Measurements from ENCODE around the gene CCN6. TPM values are rescaled to one million over a fixed set of nuclear protein-coding genes. Genes with fewer than 3 reads are reported as not detected.

CCN6 gene
- total RNA-seq, 1 experiment from 2014 or later, result not detected

DNA sequence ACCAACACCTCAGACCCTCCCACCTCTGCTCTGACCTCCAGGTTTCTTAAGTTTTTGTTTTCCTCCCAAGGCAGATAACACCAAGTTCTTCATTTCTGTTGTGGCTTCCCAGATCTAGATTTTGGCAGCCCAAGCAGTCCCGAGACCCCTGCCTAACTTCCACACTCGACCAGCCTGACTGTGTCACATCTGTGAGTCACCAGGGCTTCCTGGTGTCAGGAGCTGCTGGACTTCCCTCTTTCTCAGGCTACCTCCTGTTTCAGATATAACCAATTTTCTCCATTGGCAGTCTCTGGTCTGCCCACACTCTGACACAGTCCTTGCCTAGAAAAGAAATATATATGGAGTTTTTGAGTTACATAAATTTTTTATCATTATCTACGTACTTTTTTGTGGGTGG, 46.1 kb upstream of the CCN6 start:
- no TSS peak for BruUV-seq (replicated peaks)
- Mint-ChIP-seq H3K9me3 (ENCODE audit: unreplicated experiment) (no peaks in the 10 kb centered on the region), H3K4me1 (ENCODE audit: insufficient read depth, unreplicated experiment) (no peaks in the 10 kb centered on the region)

DNA sequence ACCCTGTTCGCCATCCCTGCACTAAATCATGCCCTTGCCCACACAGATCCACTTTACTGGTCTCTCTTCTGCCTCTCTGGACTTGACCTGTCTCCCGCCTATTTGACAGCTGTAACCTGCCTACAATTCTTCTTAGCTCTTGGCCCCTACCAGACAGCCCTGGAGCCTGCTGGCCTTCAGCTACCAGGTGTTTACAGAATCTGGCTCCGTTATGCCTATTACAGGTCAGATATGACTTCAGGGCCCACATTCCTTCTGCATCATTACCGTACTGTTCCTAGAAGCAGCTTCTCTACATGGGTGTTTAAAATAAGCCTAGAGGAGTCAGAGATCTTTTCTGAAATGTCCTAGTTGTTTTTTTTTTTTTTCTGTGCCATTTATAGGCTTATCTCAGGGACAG, 45.4 kb upstream of the CCN6 start:
- TF ChIP-seq, protein P1, sequence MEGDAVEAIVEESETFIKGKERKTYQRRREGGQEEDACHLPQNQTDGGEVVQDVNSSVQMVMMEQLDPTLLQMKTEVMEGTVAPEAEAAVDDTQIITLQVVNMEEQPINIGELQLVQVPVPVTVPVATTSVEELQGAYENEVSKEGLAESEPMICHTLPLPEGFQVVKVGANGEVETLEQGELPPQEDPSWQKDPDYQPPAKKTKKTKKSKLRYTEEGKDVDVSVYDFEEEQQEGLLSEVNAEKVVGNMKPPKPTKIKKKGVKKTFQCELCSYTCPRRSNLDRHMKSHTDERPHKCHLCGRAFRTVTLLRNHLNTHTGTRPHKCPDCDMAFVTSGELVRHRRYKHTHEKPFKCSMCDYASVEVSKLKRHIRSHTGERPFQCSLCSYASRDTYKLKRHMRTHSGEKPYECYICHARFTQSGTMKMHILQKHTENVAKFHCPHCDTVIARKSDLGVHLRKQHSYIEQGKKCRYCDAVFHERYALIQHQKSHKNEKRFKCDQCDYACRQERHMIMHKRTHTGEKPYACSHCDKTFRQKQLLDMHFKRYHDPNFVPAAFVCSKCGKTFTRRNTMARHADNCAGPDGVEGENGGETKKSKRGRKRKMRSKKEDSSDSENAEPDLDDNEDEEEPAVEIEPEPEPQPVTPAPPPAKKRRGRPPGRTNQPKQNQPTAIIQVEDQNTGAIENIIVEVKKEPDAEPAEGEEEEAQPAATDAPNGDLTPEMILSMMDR (IDR thresholded peaks at IDR 0.05; ENCODE audit: unreplicated experiment), result no peak
- POLR2A ChIA-PET, result interaction anchor here (0.6 to 0.9 kb wide), 3 partner anchors 242 to 301 kb away, joined by 3 read pairs; no protein-coding TSS in a partner anchor
- Mint-ChIP-seq H3K4me3 (ENCODE audit: unreplicated experiment) (no peak overlapping the region), H3K4me1 (ENCODE audit: insufficient read depth, unreplicated experiment) (no peaks in the 10 kb centered on the region), H3K9me3 (ENCODE audit: unreplicated experiment) (no peaks in the 10 kb centered on the region), H3K27me3 (ENCODE audit: insufficient read depth, unreplicated experiment) (no peaks in the 10 kb centered on the region), H3K27ac (ENCODE audit: low read depth, unreplicated experiment) (no peak overlapping the region), H3K36me3 (ENCODE audit: insufficient read depth, unreplicated experiment) (no peaks in the 10 kb centered on the region)
- no TSS peak for BruUV-seq (replicated peaks)
- intact Hi-C loops (cut with micrococcal nuclease), result no loop called here
- no peak for DNase-seq (ENCODE audit: unreplicated experiment)
- CTCF ChIA-PET, result interaction anchor here (0.6 to 3.9 kb wide), 7 partner anchors 11 to 302 kb away, joined by 3 to 18 read pairs (median 5); no protein-coding TSS in a partner anchor

More for the DNA sequence above, 46.1 kb upstream of the CCN6 start:
- Mint-ChIP-seq H3K4me3 (ENCODE audit: unreplicated experiment) (no peak overlapping the region), H3K36me3 (ENCODE audit: insufficient read depth, unreplicated experiment) (no peaks in the 10 kb centered on the region), H3K27me3 (ENCODE audit: insufficient read depth, unreplicated experiment) (no peaks in the 10 kb centered on the region), H3K27ac (ENCODE audit: low read depth, unreplicated experiment) (no peak overlapping the region)
- ChIA-PET CTCF (interaction anchor here (0.5 to 3.9 kb wide), 8 partner anchors 11 to 1928 kb away, joined by 3 to 18 read pairs (median 4); no protein-coding TSS in a partner anchor), POLR2A (interaction anchor here (0.6 kb wide), 1 partner anchor 34 kb away, joined by 3 read pairs; no protein-coding TSS in a partner anchor)
- DNase-seq (ENCODE audit: unreplicated experiment), result no peak
- intact Hi-C loops (cut with micrococcal nuclease), result no loop called here
- TF ChIP-seq, protein P1 (IDR thresholded peaks at IDR 0.05; ENCODE audit: unreplicated experiment), result no peak

DNA sequence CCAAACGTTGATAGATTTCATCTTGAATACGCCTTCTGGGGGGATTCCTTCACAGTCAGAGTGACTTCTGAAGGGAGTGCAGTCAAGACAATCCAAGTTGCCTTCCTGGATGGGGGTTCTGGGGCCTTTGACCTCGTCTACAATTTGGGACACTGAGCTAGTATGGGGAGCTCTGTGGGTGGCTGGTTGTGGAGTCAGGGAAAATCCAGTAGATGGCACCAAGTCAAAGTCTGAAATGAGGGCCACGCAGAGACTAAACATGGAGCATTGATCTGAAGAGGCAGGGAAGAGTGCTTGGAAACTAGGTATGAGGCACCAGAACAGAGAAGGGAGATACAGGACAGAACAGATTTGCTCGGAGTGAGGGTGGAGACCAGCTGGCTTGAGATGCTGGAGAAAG, 43.6 kb upstream of the CCN6 start:
- CTCF ChIA-PET, result interaction anchor here (0.8 to 3.9 kb wide), 4 partner anchors 13 to 33 kb away, joined by 3 to 18 read pairs (median 4); no protein-coding TSS in a partner anchor

DNA sequence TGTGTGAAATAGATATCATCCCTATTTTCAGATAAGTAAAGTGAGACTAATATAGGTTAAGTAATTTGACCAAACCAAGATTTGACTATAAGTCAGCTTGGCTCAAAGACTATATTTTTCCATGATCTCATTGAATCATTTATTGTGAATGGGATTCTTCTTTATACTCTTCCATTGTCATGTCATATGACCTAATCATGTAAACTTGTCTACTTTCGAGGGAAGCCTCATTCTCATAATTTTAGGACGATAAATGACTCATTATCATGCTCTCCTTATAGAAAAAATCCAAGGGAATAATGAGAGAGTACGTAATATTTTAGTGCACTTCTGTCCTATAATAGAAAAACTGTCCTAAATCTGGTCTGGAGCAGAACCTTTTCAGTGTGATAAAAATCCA, 40.9 kb upstream of the CCN6 start:
- H3K36me3 Mint-ChIP-seq (ENCODE audit: insufficient read depth, unreplicated experiment), result no peaks in the 10 kb centered on the region
- POLR2A ChIA-PET, result no interaction called here
- no peak overlapping the region for H3K4me3 Mint-ChIP-seq (ENCODE audit: unreplicated experiment)
- intact Hi-C loops (cut with micrococcal nuclease), result no loop called here
- CTCF ChIA-PET, result no interaction called here
- H3K4me1 Mint-ChIP-seq (ENCODE audit: insufficient read depth, unreplicated experiment), result peaks cover 27% of the 10 kb centered on the region
- no peaks in the 10 kb centered on the region for H3K9me3 Mint-ChIP-seq (ENCODE audit: unreplicated experiment)
- no peak for DNase-seq (ENCODE audit: unreplicated experiment)
- H3K27ac Mint-ChIP-seq (ENCODE audit: low read depth, unreplicated experiment), result no peak overlapping the region
- TF ChIP-seq, protein P1 (IDR thresholded peaks at IDR 0.05; ENCODE audit: unreplicated experiment), result no peak
- H3K27me3 Mint-ChIP-seq (ENCODE audit: insufficient read depth, unreplicated experiment), result no peaks in the 10 kb centered on the region
- BruUV-seq (replicated peaks), result no TSS peak

More for the DNA sequence above, 43.6 kb upstream of the CCN6 start:
- DNase-seq (ENCODE audit: unreplicated experiment), result peak; percentile 20
- peaks cover 14% of the 10 kb centered on the region for H3K4me1 Mint-ChIP-seq (ENCODE audit: insufficient read depth, unreplicated experiment)
- H3K27me3 Mint-ChIP-seq (ENCODE audit: insufficient read depth, unreplicated experiment), result no peaks in the 10 kb centered on the region
- no peak overlapping the region for H3K4me3 Mint-ChIP-seq (ENCODE audit: unreplicated experiment)
- no peaks in the 10 kb centered on the region for H3K36me3 Mint-ChIP-seq (ENCODE audit: insufficient read depth, unreplicated experiment)
- no TSS peak for BruUV-seq (replicated peaks)
- TF ChIP-seq, protein P1 (IDR thresholded peaks at IDR 0.05; ENCODE audit: unreplicated experiment), result no peak
- POLR2A ChIA-PET, result no interaction called here
- H3K27ac Mint-ChIP-seq (ENCODE audit: low read depth, unreplicated experiment), result no peak overlapping the region
- intact Hi-C loops (cut with micrococcal nuclease), result loop anchor here (1.0 kb wide), 1 partner anchor 33 kb away; no protein-coding TSS in a partner anchor
- H3K9me3 Mint-ChIP-seq (ENCODE audit: unreplicated experiment), result no peaks in the 10 kb centered on the region
